H1 (cell line): ENCODE measurements around the gene PRRT1B. TPM values are rescaled to one million over a fixed set of nuclear protein-coding genes. Genes with fewer than 3 reads are reported as not detected.

ENCODE experiments used
- ASH2L ChIP-seq: fragments of 200-600, 300-600 bp; sonication (generic); IDR thresholded peaks from one replicate; pipeline ENCODE4 v1.7.1; 2017; ENCODE audit warnings: low read length
- CHD1 ChIP-seq: IDR thresholded peaks from 2 replicates; pipeline ENCODE4 v1.6.1; 2012; ENCODE audit warnings: low read depth, low read length, improper control_type of control experiment
- CHD2 ChIP-seq: IDR thresholded peaks from 2 replicates; pipeline ENCODE4 v1.6.1; 2012; ENCODE audit warnings: low read length, improper control_type of control experiment
- GTF2F1 ChIP-seq: IDR thresholded peaks from 2 replicates; pipeline ENCODE4 v1.6.1; 2012; ENCODE audit warnings: low read depth, low read length, improper control_type of control experiment, borderline replicate concordance
- RNF2 ChIP-seq: fragments of 200-900, 300-1000 bp; sonication (generic); IDR thresholded peaks from 2 replicates; pipeline ENCODE4 v1.7.1; 2016; ENCODE audit warnings: borderline replicate concordance, low read depth, mild to moderate bottlenecking, antibody characterized with exemption, low read length; ENCODE audit not compliant: poor library complexity, severe bottlenecking; ENCODE audit errors: missing control alignments
- SUZ12 ChIP-seq: fragments of 200-600 bp; sonication (generic); IDR thresholded peaks from 2 replicates; pipeline ENCODE4 v1.6.1; 2012; ENCODE audit warnings: mild to moderate bottlenecking, inconsistent platforms, low read length, moderate library complexity, mixed read lengths
- TCF12 ChIP-seq: IDR thresholded peaks from 2 replicates; pipeline ENCODE4 v1.6.1; 2011; ENCODE audit warnings: low read depth, mild to moderate bottlenecking, low read length
- YY1 ChIP-seq: IDR thresholded peaks from 2 replicates; pipeline ENCODE4 v1.6.1; 2011; ENCODE audit warnings: low read depth, mild to moderate bottlenecking, low read length
- polyA plus RNA-seq, 7 experiments: library from polyadenylated mRNA; depleted of rRNA in 3 of 7; stranded (reverse) in 5 of 7; unstranded in 2 of 7; fragments of >200 nt in 5 of 7; fragments of 200-250 nt in 2 of 7; gene quantifications; 1 replicate in 5 of 7; 2 replicates in 1 of 7; 4 replicates in 1 of 7; pipeline versions ENCODE4 v1.2.1 to v1.2.3, GENCODE V29; 2011 to 2013; ENCODE audit warnings: missing spikeins in 2 of 7, mixed read lengths in 2 of 7
- total RNA-seq: library from RNA; stranded (reverse); fragmentation: NEBNext Ultra II Directional; extraction: Animal tissue kit (Norgen Biotek cat#: 25700); gene quantifications from 2 replicates; pipeline ENCODE4 v1.2.1, GENCODE V29; 2021

PRRT1B gene
- total and polyA plus RNA-seq, 2 of the 8 experiments (the other 6 are each of a cell fraction or from before 2014, with no cell fraction given) = 0.30 to 1.2 TPM

DNA sequence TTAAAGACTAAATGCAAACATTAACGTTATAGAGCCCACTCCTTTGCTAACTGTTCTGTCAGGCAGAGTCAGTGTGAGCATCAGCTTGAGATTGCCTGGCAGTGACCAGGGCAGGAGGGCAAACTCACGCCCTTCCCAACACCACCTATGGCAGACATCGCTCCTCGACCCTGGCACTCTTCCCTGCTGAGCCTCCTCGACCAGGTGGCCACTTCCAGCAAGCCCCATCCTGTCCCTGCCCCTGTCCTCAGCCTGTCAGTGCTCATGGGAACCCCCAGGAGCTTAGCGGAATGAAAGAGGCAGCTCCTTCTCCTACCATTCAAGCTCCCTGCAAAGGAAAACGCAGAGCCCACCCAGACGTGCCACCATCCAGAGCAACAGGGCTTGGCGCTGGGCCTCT lies 42.0 kb downstream of the PRRT1B start (continued):
- TF ChIP-seq YY1 (no peak), CHD1 (no peak), ASH2L (no peak), RNF2 (no peak), SUZ12 (no peak), GTF2F1 (no peak), CHD2 (no peak), TCF12 (no peak)
